HepG2 (cell line): ENCODE data around the gene LYST. TPM values are rescaled to one million over a fixed set of nuclear protein-coding genes. Genes with fewer than 3 reads are reported as not detected.
"Not testable (repeated sequence)": the region's sequence is repeated elsewhere in the genome, so short reads cannot be mapped to it uniquely, and the experiment has no call there.

Experiments used
- ATAC-seq: fragments of 200-7000 bp; cut with Tn5 transposase; 3 replicates; pipeline ENCODE4 v1.9.1; 2020; ENCODE audit warnings: mild to moderate bottlenecking, moderate library complexity
- BruUV-seq: library from RNA; stranded (reverse); fragments of 400-500 nt; replicated peaks from 2 replicates; lab custom pipeline; 2021; lab: Mats Ljungman, UMichigan
- CTCF ChIA-PET: fragments of 300-600 bp; formaldehyde crosslinking; extraction: SDS; loops from one replicate; lab custom pipeline; 2021; ENCODE audit warnings: low total read pairs, inconsistent platforms, low intra/inter-chr PET ratio; lab: Yijun Ruan, JAX
- POLR2A ChIA-PET: fragments of 350-600 bp; sonication (Branson Sonifier 250); formaldehyde crosslinking; loops from one replicate; lab custom pipeline; 2020; ENCODE audit warnings: antibody characterized with exemption, inconsistent platforms; lab: Yijun Ruan, JAX
- DNase-seq: peaks from one replicate; pipeline ENCODE4 v3.0.0-alpha.2; 2015; ENCODE audit warnings: low spot score
- FAIRE-seq: peaks from 3 replicates; lab custom pipeline; 2011; peaks lifted over from hg19 to GRCh38; lab: Jason Lieb, UNC
- H2AFZ ChIP-seq: one replicate; pipeline ENCODE4 v1.6.1; 2011; ENCODE audit warnings: low read length, inconsistent platforms
- H3K27ac ChIP-seq: fragments of 300-600 bp; 3 replicates; pipeline ENCODE4 v1.8.0; 2011; ENCODE audit warnings: mixed run types, mild to moderate bottlenecking, mixed read lengths, low read length, inconsistent platforms; ENCODE audit not compliant: insufficient read depth; ENCODE audit errors: extremely low read length
- H3K27me3 ChIP-seq, 2 experiments: fragments of 200-600 bp in 1 of 2; 2 replicates in 1 of 2; 3 replicates in 1 of 2; pipeline versions ENCODE4 v1.6.0 to v1.8.0; 2011; ENCODE audit warnings: low read length in 2 of 2, mild to moderate bottlenecking in 2 of 2, moderate library complexity in 2 of 2, inconsistent platforms in 1 of 2; ENCODE audit not compliant: insufficient read depth in 2 of 2, control insufficient read depth in 1 of 2
- H3K36me3 ChIP-seq, 2 experiments: fragments of 200-600 bp in 1 of 2; replicated peaks in 1 of 2; 2 replicates in 1 of 2; 3 replicates in 1 of 2; pipeline versions ENCODE4 v1.5.1 to v1.8.0; 2011; ENCODE audit warnings: low read length in 2 of 2, inconsistent platforms in 1 of 2; ENCODE audit not compliant: insufficient read depth in 2 of 2, control insufficient read depth in 1 of 2
- H3K4me1 ChIP-seq: 2 replicates; pipeline ENCODE4 v1.5.1; 2012; ENCODE audit warnings: low read length, inconsistent platforms; ENCODE audit not compliant: insufficient read depth
- H3K4me2 ChIP-seq: 2 replicates; pipeline ENCODE4 v1.6.0; 2011; ENCODE audit warnings: low read depth, low read length, inconsistent platforms
- H3K4me3 ChIP-seq, 3 experiments: fragments of 200-600 bp in 1 of 3; sonication (generic), shearing (Covaris generic) in 1 of 3; replicated peaks in 1 of 3; 2 replicates each; pipeline ENCODE4 v1.5.1; 2011 to 2016; ENCODE audit warnings: low read length in 3 of 3, inconsistent platforms in 2 of 3, low read depth in 2 of 3, mild to moderate bottlenecking in 2 of 3, control low read depth in 1 of 3, mixed read lengths in 1 of 3; ENCODE audit not compliant: insufficient read depth in 1 of 3
- H3K79me2 ChIP-seq: one replicate; pipeline ENCODE4 v1.6.1; 2011; ENCODE audit warnings: low read length, inconsistent platforms; ENCODE audit not compliant: insufficient read depth
- H3K9ac ChIP-seq: 2 replicates; pipeline ENCODE4 v1.6.0; 2011; ENCODE audit warnings: mild to moderate bottlenecking, low read depth, low read length, inconsistent platforms; ENCODE audit not compliant: insufficient read depth
- H3K9me3 ChIP-seq: 2 replicates; pipeline ENCODE4 v1.5.1; 2012; ENCODE audit warnings: mild to moderate bottlenecking, low read length
- H4K20me1 ChIP-seq: 2 replicates; pipeline ENCODE4 v1.6.0; 2011; ENCODE audit warnings: inconsistent platforms, mild to moderate bottlenecking, low read length, moderate library complexity; ENCODE audit not compliant: insufficient read depth
- EHMT2 ChIP-seq: fragments of 200-600 bp; sonication (generic); IDR thresholded peaks from 2 replicates; pipeline ENCODE4 v1.7.0; 2017; ENCODE audit warnings: antibody characterized with exemption, low read depth, low read length, borderline replicate concordance
- SMARCC2 ChIP-seq: fragments of 450-650 bp; IDR thresholded peaks from 2 replicates; pipeline ENCODE4 v1.6.1; 2017; ENCODE audit warnings: antibody characterized with exemption, mild to moderate bottlenecking
- ZKSCAN8 ChIP-seq: IDR thresholded peaks from 2 replicates; pipeline ENCODE4 v1.6.1; 2016; ENCODE audit warnings: borderline replicate concordance, missing genetic modification reagents, missing compliant biosample characterization
- ZNF205 ChIP-seq: IDR thresholded peaks from 2 replicates; pipeline ENCODE4 v1.6.1; 2018; ENCODE audit warnings: missing biosample characterization, missing genetic modification reagents
- ZNF766 ChIP-seq: sonication (generic); formaldehyde crosslinking; IDR thresholded peaks from 2 replicates; pipeline ENCODE4 v1.5.0; 2020; ENCODE audit warnings: missing genetic modification reagents, borderline replicate concordance
- WGBS: methylation state at CpG from one replicate; pipeline ENCODE4 v1.1.6; 2017; ENCODE audit warnings: low lambda C conversion rate; 5-methylcytosine and 5-hydroxymethylcytosine counted together
- in situ Hi-C: cut with HindIII; loops from 2 replicates; pipeline ENCODE4 v1.10.0; 2017; ENCODE audit warnings: low pct_unique_long_range_greater_than_20kb; ENCODE audit not compliant: extremely low pct_ligation_motif_present
- intact Hi-C: fragments of 100-400 bp; cut with micrococcal nuclease; formaldehyde crosslinking; loops from one replicate; pipeline ENCODE4 v1.10.0; 2022; ENCODE audit not compliant: unreplicated experiment
- polyA plus RNA-seq, 8 experiments: library from polyadenylated mRNA; depleted of rRNA in 3 of 8; stranded (reverse) in 7 of 8; unstranded in 1 of 8; fragments of >200 nt; fragmentation: Illumina TruSeq in 4 of 8; extraction: Trizol in 4 of 8; gene quantifications; 2 replicates each; pipeline versions ENCODE4 v1.2.1 to v1.2.3, GENCODE V29; 2011 to 2016; ENCODE audit warnings: low read depth in 4 of 8, missing spikeins in 1 of 8, mixed read lengths in 1 of 8; ENCODE audit not compliant: insufficient read depth in 1 of 8
- total RNA-seq, 5 experiments: library from RNA; depleted of rRNA; stranded (reverse); fragments of >200 nt; fragmentation: Illumina TruSeq; extraction: Trizol; gene quantifications; 2 replicates each; pipeline ENCODE4 v1.2.3, GENCODE V29; 2016; ENCODE audit warnings: low read depth in 1 of 5
- TF ChIP-seq, protein P1 (sequence below): fragments of 450-650 bp; IDR thresholded peaks from 2 replicates; pipeline ENCODE4 v1.6.1; 2017; ENCODE audit warnings: mild to moderate bottlenecking
- TF ChIP-seq, protein P2 (sequence below): sonication (generic); formaldehyde crosslinking; IDR thresholded peaks from 2 replicates; pipeline ENCODE4 v1.9.0; 2022; ENCODE audit warnings: missing genetic modification reagents, mild to moderate bottlenecking, borderline replicate concordance
- TF ChIP-seq, protein P3 (sequence below): sonication (generic); formaldehyde crosslinking; IDR thresholded peaks from 2 replicates; pipeline ENCODE4 v1.8.1; 2023; ENCODE audit warnings: missing genetic modification reagents, mild to moderate bottlenecking, borderline replicate concordance

Gene LYST
- total and polyA plus RNA-seq, 2 of the 13 experiments (the other 11 are each of a cell fraction or from before 2014, with no cell fraction given), result 0.91 to 2.5 TPM

DNA sequence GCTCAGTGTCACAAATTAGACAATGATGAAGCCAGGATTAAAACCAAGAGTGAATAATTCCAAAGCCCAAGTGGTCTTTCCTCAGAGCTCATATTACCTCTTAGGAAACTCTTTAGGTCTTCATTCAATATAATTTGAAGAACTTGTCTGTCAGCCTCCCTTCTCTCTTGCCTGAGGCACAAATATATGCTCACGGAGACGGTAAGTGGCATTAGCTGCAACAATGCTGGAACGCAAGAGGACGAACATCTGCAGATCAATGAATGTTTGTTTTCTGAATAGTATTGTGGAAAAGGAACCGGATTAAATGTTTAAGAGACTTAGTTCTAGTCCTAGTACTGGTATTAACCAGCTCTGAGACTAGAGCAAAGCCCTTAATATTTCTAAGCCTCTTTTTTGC is 39.7 kb upstream of the LYST start (continued):
- TF ChIP-seq, protein P1, sequence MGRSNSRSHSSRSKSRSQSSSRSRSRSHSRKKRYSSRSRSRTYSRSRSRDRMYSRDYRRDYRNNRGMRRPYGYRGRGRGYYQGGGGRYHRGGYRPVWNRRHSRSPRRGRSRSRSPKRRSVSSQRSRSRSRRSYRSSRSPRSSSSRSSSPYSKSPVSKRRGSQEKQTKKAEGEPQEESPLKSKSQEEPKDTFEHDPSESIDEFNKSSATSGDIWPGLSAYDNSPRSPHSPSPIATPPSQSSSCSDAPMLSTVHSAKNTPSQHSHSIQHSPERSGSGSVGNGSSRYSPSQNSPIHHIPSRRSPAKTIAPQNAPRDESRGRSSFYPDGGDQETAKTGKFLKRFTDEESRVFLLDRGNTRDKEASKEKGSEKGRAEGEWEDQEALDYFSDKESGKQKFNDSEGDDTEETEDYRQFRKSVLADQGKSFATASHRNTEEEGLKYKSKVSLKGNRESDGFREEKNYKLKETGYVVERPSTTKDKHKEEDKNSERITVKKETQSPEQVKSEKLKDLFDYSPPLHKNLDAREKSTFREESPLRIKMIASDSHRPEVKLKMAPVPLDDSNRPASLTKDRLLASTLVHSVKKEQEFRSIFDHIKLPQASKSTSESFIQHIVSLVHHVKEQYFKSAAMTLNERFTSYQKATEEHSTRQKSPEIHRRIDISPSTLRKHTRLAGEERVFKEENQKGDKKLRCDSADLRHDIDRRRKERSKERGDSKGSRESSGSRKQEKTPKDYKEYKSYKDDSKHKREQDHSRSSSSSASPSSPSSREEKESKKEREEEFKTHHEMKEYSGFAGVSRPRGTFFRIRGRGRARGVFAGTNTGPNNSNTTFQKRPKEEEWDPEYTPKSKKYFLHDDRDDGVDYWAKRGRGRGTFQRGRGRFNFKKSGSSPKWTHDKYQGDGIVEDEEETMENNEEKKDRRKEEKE, result no peak
- TF ChIP-seq ZNF205 (CRISPR knock-in tag), result no peak
- no peak for TF ChIP-seq ZNF766 (CRISPR knock-in tag)
- TF ChIP-seq, protein P2, sequence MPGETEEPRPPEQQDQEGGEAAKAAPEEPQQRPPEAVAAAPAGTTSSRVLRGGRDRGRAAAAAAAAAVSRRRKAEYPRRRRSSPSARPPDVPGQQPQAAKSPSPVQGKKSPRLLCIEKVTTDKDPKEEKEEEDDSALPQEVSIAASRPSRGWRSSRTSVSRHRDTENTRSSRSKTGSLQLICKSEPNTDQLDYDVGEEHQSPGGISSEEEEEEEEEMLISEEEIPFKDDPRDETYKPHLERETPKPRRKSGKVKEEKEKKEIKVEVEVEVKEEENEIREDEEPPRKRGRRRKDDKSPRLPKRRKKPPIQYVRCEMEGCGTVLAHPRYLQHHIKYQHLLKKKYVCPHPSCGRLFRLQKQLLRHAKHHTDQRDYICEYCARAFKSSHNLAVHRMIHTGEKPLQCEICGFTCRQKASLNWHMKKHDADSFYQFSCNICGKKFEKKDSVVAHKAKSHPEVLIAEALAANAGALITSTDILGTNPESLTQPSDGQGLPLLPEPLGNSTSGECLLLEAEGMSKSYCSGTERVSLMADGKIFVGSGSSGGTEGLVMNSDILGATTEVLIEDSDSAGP, result no peak
- TF ChIP-seq ZKSCAN8 (CRISPR knock-in tag), result no peak
- TF ChIP-seq, protein P3, sequence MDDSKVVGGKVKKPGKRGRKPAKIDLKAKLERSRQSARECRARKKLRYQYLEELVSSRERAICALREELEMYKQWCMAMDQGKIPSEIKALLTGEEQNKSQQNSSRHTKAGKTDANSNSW (CRISPR knock-in tag), result no peak
- no peak for TF ChIP-seq EHMT2
- TF ChIP-seq SMARCC2, result no peak
- TF ChIP-seq, all 625 proteins: peak for 0

DNA sequence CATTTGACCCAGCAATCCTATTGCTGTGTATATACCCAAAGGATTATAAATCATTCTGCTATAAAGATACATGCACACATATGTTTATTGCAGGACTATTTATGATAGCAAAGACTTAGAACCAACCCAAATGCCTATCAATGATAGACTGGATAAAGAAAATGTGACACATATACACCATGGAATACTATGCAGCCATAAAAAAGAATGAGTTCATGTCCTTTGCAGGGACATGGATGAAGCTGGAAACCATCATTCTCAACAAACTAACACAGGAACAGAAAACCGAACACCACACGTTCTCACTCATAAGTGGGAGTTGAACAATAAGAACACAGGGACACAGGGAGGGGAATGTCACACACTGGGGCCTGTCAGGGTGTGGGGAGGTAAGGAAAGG is 37.1 kb upstream of the LYST start:
- FAIRE-seq, ATAC-seq, H4K20me1 ChIP-seq, H2AFZ ChIP-seq, H3K27me3 ChIP-seq, H3K4me3 ChIP-seq, in situ Hi-C loops, BruUV-seq, H3K9me3 ChIP-seq, DNase-seq, H3K36me3 ChIP-seq, H3K27ac ChIP-seq, POLR2A ChIA-PET, H3K9ac ChIP-seq, H3K4me1 ChIP-seq, H3K4me2 ChIP-seq, intact Hi-C loops, CTCF ChIA-PET, H3K79me2 ChIP-seq: not testable (repeated sequence)
- 62% methylated on average over 2 of the region's 2 CpGs for WGBS
